ENCODE measurements around the gene PRORP.
"Not testable (repeated sequence)": the region's sequence is repeated elsewhere in the genome, so short reads cannot be mapped to it uniquely, and the experiment has no call there.

PRORP gene

GRCh38 chr14:35121887-35122695 is at the start of gene PRORP, which contains the start of gene PPP2R3C:
TSS of gene PRORP (plus strand) at chr14:35122552. CDS start at chr14:35123246, 694 bp downstream.
TSS of gene PPP2R3C (minus strand) at chr14:35121990. CDS start at chr14:35121959, 31 bp downstream.
- DNase-seq (ENCODE audit: low read depth in 2 of 2): peak; percentile 70 to 76

DNA sequence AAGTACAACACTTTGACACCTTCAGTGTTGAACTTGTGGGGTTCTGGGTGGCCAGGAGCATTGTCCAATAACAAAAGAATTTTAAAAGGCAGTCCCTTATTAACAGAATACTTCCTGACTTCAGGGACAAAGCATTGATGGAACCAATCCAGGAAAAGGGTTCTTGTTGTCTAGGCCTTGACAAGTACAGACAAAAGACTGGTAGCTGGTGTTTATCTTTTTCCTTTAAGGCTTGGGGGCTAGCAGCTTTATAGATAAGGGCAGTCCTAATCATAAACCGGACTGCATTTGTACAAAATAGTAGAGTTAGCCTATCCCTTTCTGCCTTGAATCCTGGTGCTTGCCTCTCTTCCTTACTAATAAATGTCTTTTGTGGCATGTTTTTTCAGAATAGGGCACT is 48.9 kb upstream of the PRORP start:
- no peak for DNase-seq (ENCODE audit: low read depth in 2 of 2)

GRCh38 chr14:35078082-35078481 is 44.3 kb upstream of the PRORP start:
- no peak for DNase-seq (ENCODE audit: low read depth in 2 of 2)

DNA sequence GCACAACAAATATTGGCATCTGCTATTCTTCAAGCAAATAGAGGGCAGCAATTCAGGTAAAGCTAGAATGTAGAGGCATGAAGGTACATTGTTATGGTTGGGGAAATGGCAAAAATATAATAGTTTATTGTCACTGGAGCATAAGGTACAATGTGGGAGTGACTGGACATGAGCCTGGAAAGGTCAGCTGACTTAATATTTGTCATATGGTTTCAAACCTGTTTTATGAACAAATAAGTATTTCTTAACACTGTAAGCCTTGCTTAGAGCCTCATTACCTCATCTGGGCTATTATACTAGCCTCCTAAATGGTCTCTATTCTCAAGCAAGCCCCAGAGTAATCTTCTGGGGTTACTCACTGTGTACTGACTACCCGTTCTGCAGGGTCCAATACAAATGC is 42.6 kb upstream of the PRORP start:
- no peak for DNase-seq (ENCODE audit: low read depth in 2 of 2)

DNA sequence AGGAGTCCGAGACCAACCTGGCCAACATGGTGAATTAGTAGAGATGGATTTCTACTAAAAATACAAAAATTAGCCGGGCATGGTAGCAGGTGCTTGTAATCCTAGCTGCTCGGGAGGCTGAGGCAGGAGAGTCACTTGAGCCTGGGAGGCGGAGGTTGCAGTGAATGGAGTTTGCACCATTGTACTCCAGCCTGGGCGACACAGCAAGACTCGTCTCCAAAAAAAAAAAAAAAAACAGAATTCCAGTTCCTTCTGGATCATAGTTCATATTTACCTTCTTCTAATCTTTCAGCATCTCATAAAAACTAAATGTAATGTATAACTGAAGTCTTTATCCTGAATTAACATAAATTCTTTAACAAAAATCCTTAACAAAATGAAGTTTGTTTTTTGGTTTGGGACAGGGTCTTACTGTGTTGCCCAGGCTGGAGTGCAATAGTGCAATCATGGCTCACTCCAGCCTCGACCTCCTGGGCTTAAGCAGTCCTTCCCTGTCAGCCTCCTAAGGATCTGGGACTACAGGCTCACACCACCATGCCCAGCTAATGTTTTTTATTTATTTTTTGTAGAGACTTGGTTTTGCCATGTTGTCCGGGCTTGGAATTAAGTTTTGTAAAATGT is 38.7 kb upstream of the PRORP start:
- DNase-seq (ENCODE audit: low read depth in 2 of 2): no peak

GRCh38 chr14:35085441-35085840 is 36.9 kb upstream of the PRORP start:
- no peak for DNase-seq (ENCODE audit: low read depth in 2 of 2)

DNA sequence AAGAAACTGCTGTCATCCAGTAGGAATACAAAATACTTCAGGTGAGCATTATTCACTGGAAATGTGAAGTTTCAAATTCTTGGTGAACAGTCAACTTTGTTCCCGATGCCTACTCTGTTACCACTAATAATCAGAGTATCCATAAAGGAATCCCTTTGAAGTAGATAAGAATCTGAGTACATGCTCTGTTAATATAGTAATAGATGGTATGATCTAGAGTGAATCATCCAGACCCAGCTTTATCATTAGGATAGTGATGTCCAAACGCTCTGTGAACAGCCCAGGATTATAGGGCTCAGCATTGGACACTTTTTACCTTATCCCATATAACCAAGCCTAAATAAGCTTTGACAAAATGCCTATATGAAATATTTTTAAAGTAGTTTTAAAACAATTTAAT is 33.8 kb upstream of the PRORP start:
- DNase-seq (ENCODE audit: low read depth in 2 of 2): no peak

- DNase-seq (ENCODE audit: low read depth in 2 of 2): not testable (repeated sequence)
Measured at GRCh38 chr14:35094645-35095044, 27.7 kb upstream of the PRORP start.

DNA sequence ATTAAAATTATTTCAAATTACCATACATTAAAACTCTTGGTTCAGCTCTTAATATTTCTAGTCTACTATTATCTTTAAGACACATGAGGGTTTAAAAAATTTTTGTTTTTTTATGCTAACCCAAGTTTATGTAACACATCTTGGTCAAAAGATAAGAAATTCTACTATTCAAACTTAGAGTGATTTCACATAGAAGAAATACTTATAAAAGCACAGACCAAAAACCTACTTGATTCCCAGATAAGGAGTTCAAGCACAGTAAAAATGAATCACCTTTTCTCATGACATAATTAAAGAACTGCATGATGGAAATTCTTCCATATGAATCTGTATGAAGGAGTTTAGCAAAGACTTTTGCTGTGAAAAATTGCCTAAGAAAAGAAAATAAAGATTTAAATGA is 14.5 kb upstream of the PRORP start:
- no peak for DNase-seq (ENCODE audit: low read depth in 2 of 2)

- no peak for DNase-seq (ENCODE audit: low read depth in 2 of 2)
Measured at GRCh38 chr14:35112641-35113040, 9.7 kb upstream of the PRORP start.

DNA sequence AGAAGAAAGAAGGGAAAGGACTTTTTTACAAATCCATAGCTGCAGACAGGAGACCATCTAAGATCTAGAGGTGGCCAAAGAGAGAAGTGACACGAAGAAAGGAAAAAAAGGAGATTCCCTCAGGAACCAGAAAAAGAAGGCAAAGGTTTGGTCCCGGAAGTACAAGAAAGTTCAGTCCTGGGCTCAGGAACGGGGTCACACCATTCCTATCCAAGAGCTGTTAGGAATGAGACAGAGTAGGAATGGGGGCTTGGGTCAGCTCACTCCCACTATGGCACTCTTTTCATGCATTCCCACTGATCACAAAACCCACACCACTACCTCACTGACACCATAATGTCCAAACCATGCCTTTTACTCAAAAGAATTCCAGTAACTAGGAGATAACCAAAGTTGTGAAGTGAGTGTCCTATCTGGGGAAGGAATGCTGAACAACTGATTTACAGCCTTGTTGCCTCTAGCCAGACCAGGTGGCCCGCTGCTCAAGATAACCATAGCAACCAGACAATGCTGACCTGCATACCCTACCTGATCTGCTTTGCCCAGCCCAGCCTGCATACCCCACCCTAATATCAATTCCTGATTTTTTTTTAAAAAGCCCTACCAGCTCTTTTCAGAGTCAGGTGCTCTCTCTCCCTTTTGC is 8.9 kb upstream of the PRORP start:
- DNase-seq (ENCODE audit: low read depth in 2 of 2): no peak

GRCh38 chr14:35114036-35114435 is 8.3 kb upstream of the PRORP start:
- no peak for DNase-seq (ENCODE audit: low read depth in 2 of 2)

DNA sequence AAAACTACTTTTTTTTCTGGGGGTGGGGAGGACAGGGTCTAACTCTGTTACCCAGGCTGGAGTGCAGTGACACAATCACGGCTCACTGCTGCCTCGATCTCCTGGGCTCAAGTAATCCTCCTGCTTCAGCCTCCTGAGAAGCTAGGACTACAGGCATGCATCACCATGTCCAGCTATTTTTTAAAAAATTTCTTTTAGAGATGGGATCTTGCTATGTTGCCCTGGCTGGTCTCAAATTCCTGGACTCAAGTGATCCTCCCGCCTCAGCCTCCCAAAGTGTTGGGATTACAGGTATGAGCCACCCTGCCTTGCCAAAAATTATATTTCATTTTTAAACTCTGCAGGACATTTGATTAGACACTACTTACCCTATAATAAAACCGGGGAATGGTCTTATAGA is 6.1 kb upstream of the PRORP start:
- no peak for DNase-seq (ENCODE audit: low read depth in 2 of 2)

DNA sequence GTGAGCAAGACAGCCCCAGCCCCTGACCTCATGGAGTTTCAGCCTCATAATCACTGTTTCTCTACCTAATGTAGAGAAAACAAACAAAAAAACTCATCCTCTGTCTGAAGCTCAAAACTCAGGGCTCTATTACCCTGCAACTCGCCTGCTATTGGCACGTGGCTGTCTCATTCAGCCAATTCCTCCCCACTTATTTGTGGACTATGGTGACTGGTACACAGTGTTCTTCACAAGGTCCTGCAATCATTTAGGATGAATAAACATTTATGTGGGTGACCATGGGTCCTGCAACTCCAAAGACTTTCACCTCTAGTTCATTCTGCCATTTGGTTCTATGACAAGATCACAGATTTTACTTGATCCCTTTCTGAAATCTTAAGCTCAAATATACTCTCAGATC is 5.2 kb upstream of the PRORP start:
- no peak for DNase-seq (ENCODE audit: low read depth in 2 of 2)

DNA sequence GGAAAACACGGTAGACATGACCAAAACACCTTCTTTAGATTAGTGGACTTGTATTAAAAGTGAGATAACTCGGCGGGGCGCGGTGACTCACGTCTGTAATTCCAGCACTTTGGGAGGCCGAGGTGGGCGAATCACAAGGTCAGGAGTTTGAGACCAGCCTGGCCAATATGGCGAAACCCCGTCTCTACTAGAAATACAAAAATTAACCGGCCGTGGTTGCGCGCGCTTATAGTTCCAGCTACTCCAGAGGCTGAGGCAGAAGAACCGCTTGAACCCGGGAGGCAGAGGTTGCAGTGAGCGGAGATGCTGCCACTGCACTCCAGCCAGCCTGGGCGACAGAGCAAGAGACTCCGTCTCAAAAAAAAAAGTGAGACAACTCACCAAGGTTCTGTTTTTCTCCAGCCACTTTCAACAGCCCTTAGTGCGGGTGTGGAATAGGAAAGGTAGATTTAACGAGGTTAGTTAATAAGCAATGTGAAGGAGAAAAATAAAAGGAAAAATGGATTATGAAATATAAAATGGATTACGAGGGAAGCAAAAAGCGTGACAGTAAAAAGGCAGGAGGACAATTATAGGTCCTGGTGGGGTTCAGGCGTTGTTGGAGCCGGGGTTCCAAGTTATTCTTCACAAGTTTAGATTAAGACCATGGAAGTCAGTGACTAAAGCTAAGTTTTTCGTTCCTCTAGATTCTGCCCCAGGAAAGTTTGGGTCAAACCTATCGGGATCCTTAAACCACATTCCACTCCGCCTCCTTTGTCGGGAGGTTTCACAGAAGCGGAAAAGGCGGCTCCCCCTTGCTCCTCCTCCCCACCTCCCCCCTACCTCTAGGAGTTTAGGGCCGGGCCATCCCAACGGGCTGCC is 1.1 kb upstream of the PRORP start:
- no peak for DNase-seq (ENCODE audit: low read depth in 2 of 2)

- DNase-seq (ENCODE audit: low read depth in 2 of 2): no peak
Measured at GRCh38 chr14:35122696-35123387, 490 bp downstream of the PRORP start.

GRCh38 chr14:35123388-35123703 is 994 bp downstream of the PRORP start:
- DNase-seq (ENCODE audit: low read depth in 2 of 2): no peak

DNA sequence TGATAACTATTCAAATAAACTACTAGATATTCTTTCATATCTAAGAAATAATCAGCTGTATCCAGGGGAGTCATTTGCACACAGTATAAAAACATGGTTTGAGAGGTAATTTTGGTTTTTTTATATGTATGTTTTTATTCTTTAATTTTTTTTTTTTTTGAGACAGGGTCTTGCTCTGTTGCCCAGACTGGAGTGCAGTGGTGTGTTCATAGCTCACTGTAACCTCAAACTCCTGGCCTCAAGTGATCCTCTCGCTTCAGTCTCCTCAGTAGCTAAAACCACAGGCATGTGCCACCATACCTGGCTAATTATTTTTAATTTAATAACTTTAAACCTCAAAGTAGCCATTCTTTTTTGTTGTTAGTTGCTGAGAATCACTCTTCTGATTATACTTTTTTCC is 1.8 kb downstream of the PRORP start:
- no peak for DNase-seq (ENCODE audit: low read depth in 2 of 2)

DNA sequence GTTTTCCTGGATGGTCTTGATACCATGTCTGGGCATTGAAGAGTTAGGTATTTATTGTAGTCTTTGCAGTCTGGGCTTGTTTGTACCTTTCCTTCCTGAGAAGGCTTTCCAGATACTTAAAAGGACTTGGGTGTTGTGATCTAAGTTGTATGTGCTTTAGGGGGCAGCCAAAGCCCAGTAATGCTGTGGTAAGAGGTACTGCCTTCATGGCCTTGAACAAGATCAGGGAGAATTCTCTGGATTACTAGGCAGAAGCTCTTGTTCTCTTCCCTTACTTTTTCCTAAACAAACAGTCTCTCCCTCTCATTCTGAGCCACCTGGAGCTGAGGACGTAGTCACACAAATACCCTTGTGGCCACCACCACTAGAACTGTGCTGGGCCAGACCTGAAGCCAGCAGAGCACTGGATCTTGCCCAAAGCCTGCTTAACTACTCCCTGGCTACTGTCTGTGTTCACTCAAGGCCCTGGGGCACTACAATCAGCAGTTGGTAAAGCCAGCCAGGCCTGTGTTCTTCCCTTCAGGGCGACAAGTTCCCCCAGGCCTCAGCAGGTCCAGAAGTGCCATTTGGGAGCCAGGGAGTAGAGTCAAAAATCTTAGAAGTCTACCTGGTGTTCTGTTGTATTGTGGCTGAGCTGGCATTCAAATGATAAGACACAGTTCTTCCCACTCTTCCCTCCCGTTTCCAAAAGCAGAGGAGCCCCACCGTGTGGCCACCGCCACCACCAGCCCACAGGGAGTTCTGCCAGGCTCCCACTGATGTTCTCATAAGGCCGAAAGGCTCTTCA is 11.4 kb downstream of the PRORP start:
- no peak for DNase-seq (ENCODE audit: low read depth in 2 of 2)

GRCh38 chr14:35134329-35135123 is 12.2 kb downstream of the PRORP start:
- no peak for DNase-seq (ENCODE audit: low read depth in 2 of 2)

Data from stimulated activated CD8-positive, alpha-beta memory T cell treated with anti-CD3 and anti-CD28 coated beads, Interleukin-15, amount 100 ng/mL, for 4 hours (primary cell).